ENCODE data around the gene ALCAM. TPM values are rescaled to one million over a fixed set of nuclear protein-coding genes. Genes with fewer than 3 reads are reported as not detected.
"Not testable (repeated sequence)": the region's sequence is repeated elsewhere in the genome, so short reads cannot be mapped to it uniquely, and the experiment has no call there.

The ALCAM gene
- total and polyA plus RNA-seq, 2 donors (not counting 3 experiments of a cell fraction or from before 2014, with no cell fraction given): 46.3 to 118 TPM

DNA sequence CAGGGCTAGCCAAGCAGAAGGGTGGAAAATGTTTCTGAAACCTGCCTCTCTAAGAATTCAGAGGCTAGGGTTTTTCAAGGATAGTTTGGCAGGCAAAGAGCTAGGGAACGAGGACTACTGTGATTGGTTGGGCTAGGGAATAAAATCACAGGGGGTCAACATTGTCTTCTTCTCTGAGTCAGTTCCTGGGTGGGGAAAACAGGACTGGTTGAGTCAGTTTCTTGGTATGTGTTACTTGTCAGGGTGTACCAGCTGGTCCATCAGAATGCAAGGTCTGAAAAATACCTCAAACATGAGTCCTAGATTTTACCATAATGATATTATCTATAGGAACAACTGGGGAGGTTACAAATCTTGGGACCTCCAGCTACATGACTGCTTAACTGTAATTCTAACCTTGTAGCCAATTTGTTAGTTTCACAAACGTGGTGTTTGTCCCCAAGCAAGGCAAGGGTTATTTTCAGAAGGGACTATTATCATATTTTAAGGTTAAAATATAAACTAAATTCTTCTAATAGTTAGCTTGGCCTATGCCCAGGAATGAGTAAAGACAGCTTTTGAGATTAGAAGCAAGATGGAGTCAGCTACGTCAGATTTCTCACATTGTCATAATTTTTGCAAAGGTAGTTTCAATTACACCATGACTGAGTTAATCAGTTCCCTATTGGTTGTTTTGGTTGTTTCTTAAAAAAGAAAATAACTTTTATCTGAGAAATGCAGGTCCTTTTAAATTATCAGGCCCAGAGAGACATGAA, 231.5 kb downstream of the ALCAM start:
- no TSS peak for BruUV-seq (replicated peaks)
- Histone ChIP-seq H3K79me2 (ENCODE audit: control insufficient read depth, insufficient read depth, low read length) (no peaks in the 10 kb centered on the region), H3K9me1 (replicated peaks; ENCODE audit: control insufficient read depth, extremely low read depth, insufficient read depth, low read length) (no peaks in the 10 kb centered on the region), H3K9ac (replicated peaks; ENCODE audit: extremely low read depth, insufficient read depth, low read length) (no peak overlapping the region), H3K4me2 (ENCODE audit: insufficient read depth, low read length) (no peak overlapping the region), H3K27ac (ENCODE audit: insufficient read depth, low read depth, low read length) (no peak overlapping the region), H3K4me3 (replicated peaks in 1 of 3; ENCODE audit: insufficient read depth in 1 of 3, low read depth in 1 of 3, low read length in 3 of 3) (no peak overlapping the region), H3K9me3 (replicated peaks; ENCODE audit: control insufficient read depth, insufficient read depth, low read length) (no peaks in the 10 kb centered on the region), H3K36me3 (ENCODE audit: control insufficient read depth in 2 of 2, extremely low read depth in 1 of 2, insufficient read depth in 2 of 2, low read length in 2 of 2) (no peaks in the 10 kb centered on the region), H2AFZ (ENCODE audit: low read depth, low read length) (no peak overlapping the region), H3K4me1 (ENCODE audit: control insufficient read depth, extremely low read depth, insufficient read depth, low read length) (peaks cover 7% of the 10 kb centered on the region), H3K27me3 (ENCODE audit: control insufficient read depth in 2 of 2, insufficient read depth in 2 of 2, low read length in 2 of 2) (no peaks in the 10 kb centered on the region), H4K20me1 (replicated peaks; ENCODE audit: control insufficient read depth, extremely low read depth, insufficient read depth, low read length) (no peaks in the 10 kb centered on the region)
- peak; percentile 47 for FAIRE-seq
- ChIA-PET CTCF (interaction anchor here (0.9 to 1.1 kb wide), 3 partner anchors 16 to 1012 kb away, joined by 3 read pairs; no protein-coding TSS in a partner anchor), POLR2A (no interaction called here)
- no peak for TF ChIP-seq POLR2AphosphoS5 (IDR thresholded peaks at IDR 0.05; ENCODE audit: insufficient read depth, low read depth, low read length)
- TF ChIP-seq GATA2 (IDR thresholded peaks at IDR 0.05; ENCODE audit: insufficient read depth, insufficient read length, low read depth, low read length): peak; percentile 33
- TF ChIP-seq JUN (IDR thresholded peaks at IDR 0.05; ENCODE audit: borderline replicate concordance, insufficient read depth, insufficient read length, low read depth): peak; percentile 36
- dilution Hi-C loops (cut with MboI; ENCODE audit: extremely low pct_ligation_motif_present, low sequenced_read_pairs): no loop called here
- peak; percentile 8 for DNase-seq (ENCODE audit: low read depth, low spot score)
- intact Hi-C loops (cut with micrococcal nuclease): no loop called here

GRCh38 chr3:105599350-105599749, 232.6 kb downstream of the ALCAM start:
- Histone ChIP-seq H3K27me3 (ENCODE audit: control insufficient read depth in 2 of 2, insufficient read depth in 2 of 2, low read length in 2 of 2) (no peaks in the 10 kb centered on the region), H3K4me1 (ENCODE audit: control insufficient read depth, extremely low read depth, insufficient read depth, low read length) (peaks cover 7% of the 10 kb centered on the region), H3K4me2 (ENCODE audit: insufficient read depth, low read length) (no peak overlapping the region), H3K9me3 (replicated peaks; ENCODE audit: control insufficient read depth, insufficient read depth, low read length) (no peaks in the 10 kb centered on the region), H3K4me3 (replicated peaks in 1 of 3; ENCODE audit: insufficient read depth in 1 of 3, low read depth in 1 of 3, low read length in 3 of 3) (no peak overlapping the region), H3K9me1 (replicated peaks; ENCODE audit: control insufficient read depth, extremely low read depth, insufficient read depth, low read length) (no peaks in the 10 kb centered on the region), H3K79me2 (ENCODE audit: control insufficient read depth, insufficient read depth, low read length) (no peaks in the 10 kb centered on the region), H3K36me3 (ENCODE audit: control insufficient read depth in 2 of 2, extremely low read depth in 1 of 2, insufficient read depth in 2 of 2, low read length in 2 of 2) (no peaks in the 10 kb centered on the region), H2AFZ (ENCODE audit: low read depth, low read length) (no peak overlapping the region), H4K20me1 (replicated peaks; ENCODE audit: control insufficient read depth, extremely low read depth, insufficient read depth, low read length) (no peaks in the 10 kb centered on the region), H3K27ac (ENCODE audit: insufficient read depth, low read depth, low read length) (no peak overlapping the region), H3K9ac (replicated peaks; ENCODE audit: extremely low read depth, insufficient read depth, low read length) (no peak overlapping the region)
- FAIRE-seq (no peak), DNase-seq (ENCODE audit: low read depth, low spot score) (no peak)
- CTCF ChIA-PET: interaction anchor here (1.1 kb wide), 1 partner anchor 14 kb away, joined by 3 read pairs; no protein-coding TSS in a partner anchor
- dilution Hi-C loops (cut with MboI; ENCODE audit: extremely low pct_ligation_motif_present, low sequenced_read_pairs): no loop called here
- intact Hi-C loops (cut with micrococcal nuclease): no loop called here
- POLR2A ChIA-PET: no interaction called here
- no peak for TF ChIP-seq CTCF (IDR thresholded peaks at IDR 0.05; ENCODE audit: extremely low read depth in 1 of 2, insufficient read depth in 1 of 2, low read depth in 1 of 2, low read length in 2 of 2)
- no TSS peak for BruUV-seq (replicated peaks)

GRCh38 chr3:105601756-105602155, 235.0 kb downstream of the ALCAM start:
- BruUV-seq (replicated peaks); intact Hi-C loops (cut with micrococcal nuclease): not testable (repeated sequence)

More at GRCh38 chr3:105601756-105602155, 235.0 kb downstream of the ALCAM start:
- H3K79me2 ChIP-seq (ENCODE audit: control insufficient read depth, insufficient read depth, low read length); H3K4me3 ChIP-seq (replicated peaks in 1 of 3; ENCODE audit: insufficient read depth in 1 of 3, low read depth in 1 of 3, low read length in 3 of 3); H3K9me3 ChIP-seq (replicated peaks; ENCODE audit: control insufficient read depth, insufficient read depth, low read length); DNase-seq (ENCODE audit: low read depth, low spot score); POLR2A ChIA-PET; FAIRE-seq; H3K9me1 ChIP-seq (replicated peaks; ENCODE audit: control insufficient read depth, extremely low read depth, insufficient read depth, low read length); dilution Hi-C loops (cut with MboI; ENCODE audit: extremely low pct_ligation_motif_present, low sequenced_read_pairs); H3K27ac ChIP-seq (ENCODE audit: insufficient read depth, low read depth, low read length); H3K4me1 ChIP-seq (ENCODE audit: control insufficient read depth, extremely low read depth, insufficient read depth, low read length); H3K27me3 ChIP-seq (ENCODE audit: control insufficient read depth in 2 of 2, insufficient read depth in 2 of 2, low read length in 2 of 2); H4K20me1 ChIP-seq (replicated peaks; ENCODE audit: control insufficient read depth, extremely low read depth, insufficient read depth, low read length); H3K9ac ChIP-seq (replicated peaks; ENCODE audit: extremely low read depth, insufficient read depth, low read length); CTCF ChIA-PET; H2AFZ ChIP-seq (ENCODE audit: low read depth, low read length); H3K36me3 ChIP-seq (ENCODE audit: control insufficient read depth in 2 of 2, extremely low read depth in 1 of 2, insufficient read depth in 2 of 2, low read length in 2 of 2); H3K4me2 ChIP-seq (ENCODE audit: insufficient read depth, low read length): not testable (repeated sequence)
